Measurements from ENCODE around the gene CDA. TPM values are rescaled to one million over a fixed set of nuclear protein-coding genes. Genes with fewer than 3 reads are reported as not detected.

Gene CDA
- total and polyA plus RNA-seq, 10 of the 15 experiments (the other 5 are each of a cell fraction or from before 2014, with no cell fraction given): not detected

DNA sequence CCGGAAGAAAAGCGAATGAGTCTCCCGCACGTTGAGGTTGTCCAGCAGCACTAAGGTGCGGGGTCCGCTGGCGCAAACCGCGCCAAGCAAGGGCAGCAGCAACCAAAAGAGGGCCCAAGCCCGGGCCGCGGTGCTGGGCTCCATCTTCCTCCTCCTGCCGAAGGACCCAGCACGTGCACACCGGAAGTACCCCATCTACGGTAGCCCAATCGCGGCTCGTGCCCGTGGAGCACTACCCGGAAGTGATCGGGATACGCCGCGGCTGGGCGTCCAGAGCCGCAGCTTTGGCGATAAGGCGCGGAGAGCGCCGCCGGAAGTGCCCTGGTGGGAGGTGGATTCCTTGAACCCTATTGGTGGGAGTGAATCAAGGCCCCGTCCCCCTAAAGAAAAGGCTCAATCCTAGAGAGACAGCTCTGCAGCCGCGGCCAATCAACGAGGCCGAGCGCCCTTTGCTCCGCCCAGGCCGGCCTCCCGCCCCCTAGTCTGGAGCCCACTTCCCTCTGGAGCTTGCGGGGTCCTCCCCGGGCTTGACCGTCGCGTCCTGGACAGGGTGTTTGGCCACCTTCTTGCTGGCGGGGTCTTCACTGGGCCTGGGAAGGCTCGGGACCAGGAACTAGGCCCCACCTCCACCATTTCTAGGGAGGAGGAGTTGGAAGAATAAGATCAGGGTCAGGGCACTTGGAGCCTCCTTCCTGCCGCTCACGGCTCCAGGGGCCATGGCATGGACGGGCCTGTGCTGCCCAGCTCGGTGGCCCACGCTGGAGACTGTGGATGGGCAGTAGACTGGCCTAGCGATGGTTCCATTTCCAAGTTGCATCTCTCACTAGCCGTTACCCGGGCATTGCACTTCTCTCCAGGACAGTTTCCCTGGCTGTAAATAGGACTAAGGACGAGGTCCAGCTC, 72.6 kb downstream of the CDA start, which contains the start of gene DDOST (continued):
- TF ChIP-seq, protein P1, sequence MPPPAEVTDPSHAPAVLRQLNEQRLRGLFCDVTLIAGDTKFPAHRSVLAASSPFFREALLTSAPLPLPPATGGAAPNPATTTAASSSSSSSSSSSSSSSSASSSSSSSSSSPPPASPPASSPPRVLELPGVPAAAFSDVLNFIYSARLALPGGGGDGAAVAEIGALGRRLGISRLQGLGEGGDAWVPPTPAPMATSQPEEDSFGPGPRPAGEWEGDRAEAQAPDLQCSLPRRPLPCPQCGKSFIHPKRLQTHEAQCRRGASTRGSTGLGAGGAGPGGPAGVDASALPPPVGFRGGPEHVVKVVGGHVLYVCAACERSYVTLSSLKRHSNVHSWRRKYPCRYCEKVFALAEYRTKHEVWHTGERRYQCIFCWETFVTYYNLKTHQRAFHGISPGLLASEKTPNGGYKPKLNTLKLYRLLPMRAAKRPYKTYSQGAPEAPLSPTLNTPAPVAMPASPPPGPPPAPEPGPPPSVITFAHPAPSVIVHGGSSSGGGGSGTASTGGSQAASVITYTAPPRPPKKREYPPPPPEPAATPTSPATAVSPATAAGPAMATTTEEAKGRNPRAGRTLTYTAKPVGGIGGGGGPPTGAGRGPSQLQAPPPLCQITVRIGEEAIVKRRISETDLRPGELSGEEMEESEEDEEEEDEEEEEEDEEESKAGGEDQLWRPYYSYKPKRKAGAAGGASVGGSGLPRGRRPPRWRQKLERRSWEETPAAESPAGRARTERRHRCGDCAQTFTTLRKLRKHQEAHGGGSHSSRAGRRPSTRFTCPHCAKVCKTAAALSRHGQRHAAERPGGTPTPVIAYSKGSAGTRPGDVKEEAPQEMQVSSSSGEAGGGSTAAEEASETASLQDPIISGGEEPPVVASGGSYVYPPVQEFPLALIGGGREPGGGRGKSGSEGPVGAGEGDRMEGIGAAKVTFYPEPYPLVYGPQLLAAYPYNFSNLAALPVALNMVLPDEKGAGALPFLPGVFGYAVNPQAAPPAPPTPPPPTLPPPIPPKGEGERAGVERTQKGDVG (CRISPR knock-in tag; IDR thresholded peaks at IDR 0.05): no peak
- TF ChIP-seq RAD51 (IDR thresholded peaks at IDR 0.05) (no peak), KAT2A (conservative IDR thresholded peaks at IDR 0.05; ENCODE audit: control insufficient read depth, low read depth, low read length) (no peak), HDAC2 (IDR thresholded peaks at IDR 0.05) (no peak), HCFC1 (IDR thresholded peaks at IDR 0.05; ENCODE audit: low read length) (peak; percentile 63), STAT1 (conservative IDR thresholded peaks at IDR 0.05) (no peak), NR2F1 (conservative IDR thresholded peaks at IDR 0.05) (peak; percentile 44; the same call in 1 of the 2 replicates), HDGF (IDR thresholded peaks at IDR 0.05) (0 out of 2 replicates have a peak, but pooled peaks have one; percentile 36), CEBPB (IDR thresholded peaks at IDR 0.05; ENCODE audit: borderline replicate concordance in 1 of 2, low read depth in 2 of 2, low read length in 2 of 2) (no peak), PAX5 (IDR thresholded peaks at IDR 0.05; ENCODE audit: borderline replicate concordance, low read depth, low read length) (0 out of 2 replicates have a peak, but pooled peaks have one; percentile 16), SMARCA5 (IDR thresholded peaks at IDR 0.05) (no peak)
- TF ChIP-seq, protein P2, sequence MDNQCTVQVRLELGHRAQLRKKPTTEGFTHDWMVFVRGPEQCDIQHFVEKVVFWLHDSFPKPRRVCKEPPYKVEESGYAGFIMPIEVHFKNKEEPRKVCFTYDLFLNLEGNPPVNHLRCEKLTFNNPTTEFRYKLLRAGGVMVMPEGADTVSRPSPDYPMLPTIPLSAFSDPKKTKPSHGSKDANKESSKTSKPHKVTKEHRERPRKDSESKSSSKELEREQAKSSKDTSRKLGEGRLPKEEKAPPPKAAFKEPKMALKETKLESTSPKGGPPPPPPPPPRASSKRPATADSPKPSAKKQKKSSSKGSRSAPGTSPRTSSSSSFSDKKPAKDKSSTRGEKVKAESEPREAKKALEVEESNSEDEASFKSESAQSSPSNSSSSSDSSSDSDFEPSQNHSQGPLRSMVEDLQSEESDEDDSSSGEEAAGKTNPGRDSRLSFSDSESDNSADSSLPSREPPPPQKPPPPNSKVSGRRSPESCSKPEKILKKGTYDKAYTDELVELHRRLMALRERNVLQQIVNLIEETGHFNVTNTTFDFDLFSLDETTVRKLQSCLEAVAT (IDR thresholded peaks at IDR 0.05): peak; percentile 53; the same call in 1 of the 2 replicates
- TF ChIP-seq, protein P3, sequence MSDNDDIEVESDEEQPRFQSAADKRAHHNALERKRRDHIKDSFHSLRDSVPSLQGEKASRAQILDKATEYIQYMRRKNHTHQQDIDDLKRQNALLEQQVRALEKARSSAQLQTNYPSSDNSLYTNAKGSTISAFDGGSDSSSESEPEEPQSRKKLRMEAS (IDR thresholded peaks at IDR 0.05; ENCODE audit: low read depth, low read length): peak; percentile 65; the same call in 1 of the 2 replicates
- TF ChIP-seq, protein P4, sequence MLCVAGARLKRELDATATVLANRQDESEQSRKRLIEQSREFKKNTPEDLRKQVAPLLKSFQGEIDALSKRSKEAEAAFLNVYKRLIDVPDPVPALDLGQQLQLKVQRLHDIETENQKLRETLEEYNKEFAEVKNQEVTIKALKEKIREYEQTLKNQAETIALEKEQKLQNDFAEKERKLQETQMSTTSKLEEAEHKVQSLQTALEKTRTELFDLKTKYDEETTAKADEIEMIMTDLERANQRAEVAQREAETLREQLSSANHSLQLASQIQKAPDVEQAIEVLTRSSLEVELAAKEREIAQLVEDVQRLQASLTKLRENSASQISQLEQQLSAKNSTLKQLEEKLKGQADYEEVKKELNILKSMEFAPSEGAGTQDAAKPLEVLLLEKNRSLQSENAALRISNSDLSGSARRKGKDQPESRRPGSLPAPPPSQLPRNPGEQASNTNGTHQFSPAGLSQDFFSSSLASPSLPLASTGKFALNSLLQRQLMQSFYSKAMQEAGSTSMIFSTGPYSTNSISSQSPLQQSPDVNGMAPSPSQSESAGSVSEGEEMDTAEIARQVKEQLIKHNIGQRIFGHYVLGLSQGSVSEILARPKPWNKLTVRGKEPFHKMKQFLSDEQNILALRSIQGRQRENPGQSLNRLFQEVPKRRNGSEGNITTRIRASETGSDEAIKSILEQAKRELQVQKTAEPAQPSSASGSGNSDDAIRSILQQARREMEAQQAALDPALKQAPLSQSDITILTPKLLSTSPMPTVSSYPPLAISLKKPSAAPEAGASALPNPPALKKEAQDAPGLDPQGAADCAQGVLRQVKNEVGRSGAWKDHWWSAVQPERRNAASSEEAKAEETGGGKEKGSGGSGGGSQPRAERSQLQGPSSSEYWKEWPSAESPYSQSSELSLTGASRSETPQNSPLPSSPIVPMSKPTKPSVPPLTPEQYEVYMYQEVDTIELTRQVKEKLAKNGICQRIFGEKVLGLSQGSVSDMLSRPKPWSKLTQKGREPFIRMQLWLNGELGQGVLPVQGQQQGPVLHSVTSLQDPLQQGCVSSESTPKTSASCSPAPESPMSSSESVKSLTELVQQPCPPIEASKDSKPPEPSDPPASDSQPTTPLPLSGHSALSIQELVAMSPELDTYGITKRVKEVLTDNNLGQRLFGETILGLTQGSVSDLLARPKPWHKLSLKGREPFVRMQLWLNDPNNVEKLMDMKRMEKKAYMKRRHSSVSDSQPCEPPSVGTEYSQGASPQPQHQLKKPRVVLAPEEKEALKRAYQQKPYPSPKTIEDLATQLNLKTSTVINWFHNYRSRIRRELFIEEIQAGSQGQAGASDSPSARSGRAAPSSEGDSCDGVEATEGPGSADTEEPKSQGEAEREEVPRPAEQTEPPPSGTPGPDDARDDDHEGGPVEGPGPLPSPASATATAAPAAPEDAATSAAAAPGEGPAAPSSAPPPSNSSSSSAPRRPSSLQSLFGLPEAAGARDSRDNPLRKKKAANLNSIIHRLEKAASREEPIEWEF (IDR thresholded peaks at IDR 0.05; ENCODE audit: insufficient replicate concordance, low read depth, low read length): no peak
- TF ChIP-seq, protein P5, sequence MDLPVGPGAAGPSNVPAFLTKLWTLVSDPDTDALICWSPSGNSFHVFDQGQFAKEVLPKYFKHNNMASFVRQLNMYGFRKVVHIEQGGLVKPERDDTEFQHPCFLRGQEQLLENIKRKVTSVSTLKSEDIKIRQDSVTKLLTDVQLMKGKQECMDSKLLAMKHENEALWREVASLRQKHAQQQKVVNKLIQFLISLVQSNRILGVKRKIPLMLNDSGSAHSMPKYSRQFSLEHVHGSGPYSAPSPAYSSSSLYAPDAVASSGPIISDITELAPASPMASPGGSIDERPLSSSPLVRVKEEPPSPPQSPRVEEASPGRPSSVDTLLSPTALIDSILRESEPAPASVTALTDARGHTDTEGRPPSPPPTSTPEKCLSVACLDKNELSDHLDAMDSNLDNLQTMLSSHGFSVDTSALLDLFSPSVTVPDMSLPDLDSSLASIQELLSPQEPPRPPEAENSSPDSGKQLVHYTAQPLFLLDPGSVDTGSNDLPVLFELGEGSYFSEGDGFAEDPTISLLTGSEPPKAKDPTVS (IDR thresholded peaks at IDR 0.05; ENCODE audit: low read depth, low read length): no peak
- TF ChIP-seq, protein P6, sequence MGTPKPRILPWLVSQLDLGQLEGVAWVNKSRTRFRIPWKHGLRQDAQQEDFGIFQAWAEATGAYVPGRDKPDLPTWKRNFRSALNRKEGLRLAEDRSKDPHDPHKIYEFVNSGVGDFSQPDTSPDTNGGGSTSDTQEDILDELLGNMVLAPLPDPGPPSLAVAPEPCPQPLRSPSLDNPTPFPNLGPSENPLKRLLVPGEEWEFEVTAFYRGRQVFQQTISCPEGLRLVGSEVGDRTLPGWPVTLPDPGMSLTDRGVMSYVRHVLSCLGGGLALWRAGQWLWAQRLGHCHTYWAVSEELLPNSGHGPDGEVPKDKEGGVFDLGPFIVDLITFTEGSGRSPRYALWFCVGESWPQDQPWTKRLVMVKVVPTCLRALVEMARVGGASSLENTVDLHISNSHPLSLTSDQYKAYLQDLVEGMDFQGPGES (IDR thresholded peaks at IDR 0.05): peak; percentile 87
